Stromal cell of bone marrow (primary cell): ENCODE data around the gene ASRGL1.
"Not testable (repeated sequence)": the region's sequence is repeated elsewhere in the genome, so short reads cannot be mapped to it uniquely, and the experiment has no call there.

Experiments used
- DNase-seq: peaks from one replicate; pipeline ENCODE4 v3.0.0-alpha.2; 2012; ENCODE audit warnings: low read depth

The ASRGL1 gene

GRCh38 chr11:62352355-62353336 lies 15.4 kb downstream of the ASRGL1 start:
- DNase-seq: no peak

DNA sequence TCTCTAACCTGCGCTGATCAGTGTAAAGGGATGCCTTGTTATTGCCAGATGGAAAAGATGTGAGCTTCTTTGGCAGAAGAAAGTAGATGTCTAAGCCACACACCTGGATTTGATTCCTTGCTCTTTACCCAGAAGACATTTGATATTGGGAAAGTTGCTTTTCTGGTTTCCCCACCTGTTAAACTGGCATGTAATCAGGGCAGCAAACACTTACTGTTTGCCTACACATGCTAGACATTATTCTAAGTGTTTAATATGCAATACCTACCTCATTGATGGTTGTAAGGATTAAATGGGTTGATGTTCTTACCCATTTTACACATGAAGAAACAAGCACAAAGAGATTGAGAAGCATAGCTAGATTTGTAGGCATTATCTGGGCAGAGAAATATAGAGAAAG lies 16.6 kb downstream of the ASRGL1 start:
- DNase-seq: no peak

GRCh38 chr11:62358273-62358672 lies 21.0 kb downstream of the ASRGL1 start:
- no peak for DNase-seq

GRCh38 chr11:62359475-62359874 lies 22.2 kb downstream of the ASRGL1 start:
- DNase-seq: no peak

GRCh38 chr11:62360685-62361084 lies 23.4 kb downstream of the ASRGL1 start:
- no peak for DNase-seq

DNA sequence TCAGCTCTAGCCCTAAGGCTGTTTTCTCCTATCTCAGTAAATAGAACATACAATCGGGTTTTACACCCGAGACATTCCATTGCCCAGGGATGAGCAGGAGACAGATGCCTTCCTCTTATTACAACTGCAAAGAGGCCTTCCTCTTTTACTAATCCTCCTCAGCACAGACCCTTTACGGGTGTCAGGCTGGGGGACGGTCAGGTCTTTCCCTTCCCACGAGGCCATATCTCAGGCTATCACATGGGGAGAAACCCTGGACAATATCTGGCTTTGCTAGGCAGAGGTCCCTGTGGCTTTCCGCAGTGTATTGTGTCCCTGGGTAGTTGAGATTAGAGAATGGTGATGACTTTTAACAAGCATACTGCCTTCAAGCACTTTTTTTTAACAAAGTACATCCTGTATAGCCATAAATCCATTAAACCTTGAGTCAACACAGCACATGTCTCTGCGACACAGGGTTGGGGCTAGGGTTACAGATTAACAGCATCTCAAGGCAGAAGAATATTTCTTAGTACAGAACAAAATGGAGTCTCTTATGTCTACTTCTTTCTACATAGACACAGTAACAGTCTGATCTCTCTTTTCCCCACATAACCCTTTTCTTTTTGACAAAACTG lies 31.7 kb downstream of the ASRGL1 start:
- not testable (repeated sequence) for DNase-seq

DNA sequence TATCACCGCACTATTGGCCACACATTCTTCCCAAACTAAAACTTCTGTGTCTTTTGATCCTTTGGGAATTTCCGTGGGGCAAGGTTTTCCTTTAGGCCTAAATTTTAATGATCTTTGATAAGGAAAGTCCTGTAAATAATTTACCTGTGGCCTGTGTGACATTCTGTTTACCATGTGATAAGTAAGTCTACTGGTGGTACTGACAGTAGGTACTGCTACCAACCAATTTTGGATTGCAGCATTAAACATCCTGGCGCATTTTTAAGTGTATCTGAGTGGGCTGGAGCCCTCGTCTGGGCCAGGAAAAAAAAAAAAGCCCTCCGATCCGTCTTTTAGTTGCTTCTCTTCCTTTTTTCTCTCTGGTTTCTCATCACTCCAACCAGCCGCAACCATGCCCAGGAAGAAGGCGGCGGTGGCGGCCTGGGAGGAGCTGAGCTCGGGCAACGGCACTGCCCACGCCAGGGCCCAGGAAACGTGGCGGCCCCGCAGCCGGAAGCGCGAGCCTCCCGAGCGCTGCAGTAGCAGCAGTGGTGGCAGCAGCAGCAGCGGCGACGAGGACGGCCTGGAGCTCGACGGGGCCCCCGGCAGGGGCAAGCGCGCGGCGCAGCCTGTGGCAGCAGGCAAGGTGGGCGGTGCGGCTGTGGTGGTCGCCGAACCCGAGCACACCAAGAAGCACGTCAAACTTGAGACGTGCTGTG lies 33.6 kb downstream of the ASRGL1 start:
- no peak for DNase-seq

GRCh38 chr11:62372871-62373270 lies 35.6 kb downstream of the ASRGL1 start:
- DNase-seq: no peak

GRCh38 chr11:62373464-62374119 lies 36.3 kb downstream of the ASRGL1 start:
- DNase-seq: no peak

DNA sequence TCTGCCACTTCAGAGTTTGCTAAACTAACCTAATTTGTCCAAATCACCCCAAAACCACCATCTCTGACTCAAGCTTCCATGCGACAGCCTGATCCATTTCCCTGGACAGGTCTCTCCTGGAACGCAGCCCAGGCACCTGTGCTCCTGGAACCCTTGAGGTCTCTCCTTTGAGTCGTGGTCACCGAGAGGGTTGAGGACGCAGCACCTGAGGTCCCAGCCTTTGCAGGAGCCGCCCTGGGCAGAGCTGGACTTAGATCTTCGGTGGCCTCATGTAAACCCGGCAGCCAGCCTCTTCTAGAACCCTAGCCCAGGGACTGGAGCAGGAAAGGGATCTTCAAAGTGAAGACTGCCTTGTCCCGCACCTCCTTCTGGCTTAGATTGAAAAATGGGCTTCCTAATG lies 37.6 kb downstream of the ASRGL1 start:
- no peak for DNase-seq

DNA sequence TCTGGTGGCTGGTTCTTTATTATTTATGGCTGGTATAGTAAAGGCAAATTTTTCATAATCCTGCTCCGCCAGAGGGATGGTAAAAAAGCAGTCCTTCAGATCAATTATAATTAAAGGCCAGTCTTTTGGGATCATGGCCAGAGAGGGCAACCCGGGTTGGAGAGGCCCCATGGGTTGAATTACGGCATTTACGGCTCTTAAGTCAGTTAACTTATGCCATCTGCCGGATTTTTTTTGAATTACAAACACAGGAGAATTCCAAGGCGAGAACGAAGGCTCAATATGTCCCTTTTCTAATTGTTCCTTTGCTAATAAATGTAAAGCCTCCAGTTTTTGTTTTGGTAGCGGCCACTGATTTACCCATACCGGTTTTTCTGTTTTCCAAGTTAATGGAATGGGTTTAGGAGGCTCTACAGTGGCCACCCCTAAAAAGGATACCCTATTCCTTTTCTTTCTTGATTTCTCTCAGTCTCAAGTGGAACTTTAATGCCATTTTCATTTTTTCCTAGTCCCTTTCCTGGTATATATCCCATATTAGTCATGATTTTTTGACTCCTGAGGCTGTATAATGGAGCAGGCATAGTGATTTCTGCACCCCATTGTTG lies 41.3 kb downstream of the ASRGL1 start:
- not testable (repeated sequence) for DNase-seq

- DNase-seq: not testable (repeated sequence)
These were observed 42.3 kb downstream of the ASRGL1 start for GRCh38 chr11:62379586-62379985.

DNA sequence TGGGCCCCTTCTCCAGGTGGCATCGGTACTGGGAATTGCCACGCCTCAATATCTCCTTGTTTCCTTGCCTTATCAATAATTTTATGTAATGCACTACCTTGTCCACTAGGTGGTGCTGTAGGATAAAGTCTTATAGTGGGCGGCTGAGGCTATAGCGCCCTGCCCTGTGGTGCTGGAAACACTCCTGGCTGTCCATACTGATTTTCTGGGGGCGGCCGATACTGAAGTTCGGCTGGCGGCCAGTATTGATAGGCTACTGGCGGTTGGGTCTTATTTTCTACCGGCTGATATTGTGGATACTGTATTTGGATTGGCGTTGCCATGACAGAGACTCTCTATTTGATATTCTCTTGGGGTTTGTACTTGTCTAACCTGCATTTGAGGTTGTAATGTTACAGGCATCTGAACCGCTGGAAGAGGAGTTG lies 43.6 kb downstream of the ASRGL1 start:
- peak; percentile 44 for DNase-seq

- DNase-seq: no peak
These were observed 46.6 kb downstream of the ASRGL1 start for GRCh38 chr11:62383822-62384221.

GRCh38 chr11:62386083-62386482 lies 48.8 kb downstream of the ASRGL1 start:
- DNase-seq: not testable (repeated sequence)

GRCh38 chr11:62387381-62387780 lies 50.1 kb downstream of the ASRGL1 start:
- no peak for DNase-seq

DNA sequence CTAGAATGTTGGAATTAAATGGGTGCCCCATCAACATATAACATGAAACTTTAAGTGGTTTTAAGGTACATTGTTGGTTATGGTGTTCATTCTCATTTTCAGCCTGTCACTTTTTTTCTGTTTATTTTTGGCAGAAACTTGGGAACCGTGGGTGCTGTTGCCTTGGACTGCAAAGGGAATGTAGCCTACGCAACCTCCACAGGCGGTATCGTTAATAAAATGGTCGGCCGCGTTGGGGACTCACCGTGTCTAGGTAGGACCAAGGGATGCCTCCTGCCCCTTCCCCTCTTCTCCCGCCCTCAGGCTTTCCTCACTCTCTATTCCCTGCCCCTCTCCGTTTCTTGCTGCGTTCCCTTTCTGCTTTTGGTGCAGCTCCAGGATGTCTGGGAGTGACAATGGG lies 51.8 kb downstream of the ASRGL1 start:
- no peak for DNase-seq

- no peak for DNase-seq
These were observed 53.0 kb downstream of the ASRGL1 start for GRCh38 chr11:62390237-62390636.

DNA sequence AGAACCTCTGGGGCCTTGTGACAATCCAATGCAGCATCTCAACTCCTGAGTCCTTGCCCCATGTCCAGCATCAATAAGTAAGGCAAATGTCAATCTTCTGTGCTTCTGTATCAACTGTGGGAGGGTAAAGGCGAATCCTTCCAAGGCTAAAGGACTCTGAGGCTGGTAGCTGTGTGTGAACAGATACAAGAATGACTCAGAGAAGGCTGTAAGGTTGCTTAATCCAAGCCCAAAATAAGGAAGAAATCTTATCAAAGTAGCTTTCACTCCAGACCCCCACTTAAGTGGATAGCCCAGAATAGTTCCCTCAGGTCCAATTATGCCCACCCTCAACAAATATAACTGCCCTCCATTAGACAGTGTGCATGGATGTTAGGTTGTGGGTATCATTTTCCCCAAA lies 53.5 kb downstream of the ASRGL1 start:
- DNase-seq: no peak

- DNase-seq: no peak
These were observed 54.6 kb downstream of the ASRGL1 start for GRCh38 chr11:62391642-62392425.

- DNase-seq: no peak
These were observed 55.3 kb downstream of the ASRGL1 start for GRCh38 chr11:62392506-62392905.
